RWPE1 (cell line): ENCODE data around the gene TEX19.

Source experiments
- CTCF ChIA-PET: fragments of 350-600 bp; sonication (Branson Sonifier 250); formaldehyde crosslinking; extraction: SDS; loops from one replicate; lab custom pipeline; 2021; lab: Yijun Ruan, JAX
- POLR2A ChIA-PET: fragments of 400-600 bp; formaldehyde crosslinking; extraction: SDS; loops from one replicate; lab custom pipeline; 2020; ENCODE audit warnings: antibody characterized with exemption; ENCODE audit not compliant: low non-redundant PET; lab: Yijun Ruan, JAX
- DNase-seq: peaks from one replicate; pipeline ENCODE4 v3.0.0; 2012; ENCODE audit warnings: low spot score
- H3K27ac ChIP-seq: fragments of 450-650 bp; 2 replicates; pipeline ENCODE4 v1.5.1; 2017
- TF ChIP-seq, protein P1 (sequence below): fragments of 450-650 bp; conservative IDR thresholded peaks from 2 replicates; pipeline ENCODE4 v1.5.1; 2017; ENCODE audit warnings: low read depth, mild to moderate bottlenecking

Gene TEX19

DNA sequence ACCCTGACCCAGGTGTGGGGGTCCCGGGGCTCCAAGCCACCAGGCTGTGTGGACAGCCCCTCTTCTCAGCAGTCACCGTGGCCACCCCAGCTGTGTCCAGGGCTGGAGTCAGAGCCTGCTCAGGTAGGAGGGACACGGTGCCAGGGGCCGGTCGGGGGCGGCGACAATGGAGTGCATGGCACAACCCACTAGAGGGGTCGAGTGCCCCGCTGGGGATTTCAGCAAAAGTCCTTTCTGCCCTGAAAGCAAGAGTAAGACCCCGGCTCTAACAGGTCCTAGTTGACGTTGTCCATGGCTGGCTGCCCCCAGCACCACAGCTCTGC lies 23.8 kb downstream of the TEX19 start:
- DNase-seq, result no peak
- ChIA-PET CTCF (no interaction called here), POLR2A (no interaction called here)
- TF ChIP-seq, protein P1, sequence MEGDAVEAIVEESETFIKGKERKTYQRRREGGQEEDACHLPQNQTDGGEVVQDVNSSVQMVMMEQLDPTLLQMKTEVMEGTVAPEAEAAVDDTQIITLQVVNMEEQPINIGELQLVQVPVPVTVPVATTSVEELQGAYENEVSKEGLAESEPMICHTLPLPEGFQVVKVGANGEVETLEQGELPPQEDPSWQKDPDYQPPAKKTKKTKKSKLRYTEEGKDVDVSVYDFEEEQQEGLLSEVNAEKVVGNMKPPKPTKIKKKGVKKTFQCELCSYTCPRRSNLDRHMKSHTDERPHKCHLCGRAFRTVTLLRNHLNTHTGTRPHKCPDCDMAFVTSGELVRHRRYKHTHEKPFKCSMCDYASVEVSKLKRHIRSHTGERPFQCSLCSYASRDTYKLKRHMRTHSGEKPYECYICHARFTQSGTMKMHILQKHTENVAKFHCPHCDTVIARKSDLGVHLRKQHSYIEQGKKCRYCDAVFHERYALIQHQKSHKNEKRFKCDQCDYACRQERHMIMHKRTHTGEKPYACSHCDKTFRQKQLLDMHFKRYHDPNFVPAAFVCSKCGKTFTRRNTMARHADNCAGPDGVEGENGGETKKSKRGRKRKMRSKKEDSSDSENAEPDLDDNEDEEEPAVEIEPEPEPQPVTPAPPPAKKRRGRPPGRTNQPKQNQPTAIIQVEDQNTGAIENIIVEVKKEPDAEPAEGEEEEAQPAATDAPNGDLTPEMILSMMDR, result no peak
- no peak overlapping the region for H3K27ac ChIP-seq

DNA sequence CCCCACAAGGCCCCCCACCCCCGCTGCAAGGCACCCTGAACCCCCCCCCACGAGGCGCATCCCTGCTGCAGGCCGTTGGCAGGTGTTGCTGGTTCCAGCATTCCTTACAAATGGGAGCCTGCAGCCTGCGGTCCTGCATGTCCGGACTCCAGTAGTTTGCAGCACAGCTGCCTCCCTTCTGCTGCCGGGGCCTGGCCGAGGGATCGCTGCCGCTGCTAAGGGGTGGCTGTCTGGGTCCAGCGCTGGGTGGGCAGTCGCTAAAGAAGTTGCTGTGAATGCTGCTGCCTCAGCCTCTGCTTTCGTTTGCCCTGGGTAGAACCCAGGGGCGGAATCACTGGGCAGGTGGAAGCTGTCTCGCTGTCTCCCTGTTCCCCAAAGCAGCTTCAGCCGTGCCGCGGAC lies 24.4 kb downstream of the TEX19 start:
- ChIA-PET CTCF (interaction anchor here (0.5 to 1.2 kb wide), 3 partner anchors 13 to 584 kb away, joined by 3 to 4 read pairs (median 3); no protein-coding TSS in a partner anchor), POLR2A (no interaction called here)
- TF ChIP-seq, protein P1, result no peak
- no peak for DNase-seq
- H3K27ac ChIP-seq, result peak overlapping the region; percentile 74; the same call in 1 of the 2 replicates

DNA sequence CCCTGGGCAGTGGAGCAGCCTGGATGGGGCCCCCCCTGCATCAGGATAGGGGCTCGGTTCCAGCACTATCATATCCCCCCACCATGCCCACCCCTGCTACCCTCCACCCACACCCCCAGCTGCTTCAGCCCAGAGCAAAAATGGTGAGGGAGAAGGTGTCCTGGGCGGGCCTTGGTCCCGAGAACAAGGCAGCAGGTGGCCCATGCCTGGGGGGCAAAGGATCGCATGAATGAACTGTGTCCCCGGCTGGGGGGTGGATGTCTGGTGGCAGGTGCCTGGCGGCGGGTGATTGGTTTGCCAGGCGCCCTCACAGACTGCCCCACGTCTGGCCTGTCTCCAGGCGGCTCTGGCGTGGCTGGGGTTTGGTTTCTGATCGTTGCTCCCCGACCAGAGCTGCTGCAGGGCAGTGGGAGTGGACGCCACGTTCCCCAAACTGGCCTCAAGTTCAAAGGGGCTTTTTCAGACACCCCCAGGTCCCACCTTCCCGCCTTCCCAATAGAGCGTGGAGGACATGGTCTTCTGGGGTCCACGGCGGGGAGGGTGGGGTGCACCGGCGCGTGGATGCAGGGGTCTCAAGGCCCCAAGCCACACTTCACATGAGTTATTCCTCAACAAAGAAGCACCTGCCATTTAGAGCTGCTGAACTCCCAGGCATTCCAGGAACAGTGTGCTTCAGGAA lies 25.1 kb downstream of the TEX19 start:
- ChIA-PET POLR2A (no interaction called here), CTCF (interaction anchor here (0.5 to 1.2 kb wide), 8 partner anchors 11 to 583 kb away, joined by 3 to 6 read pairs (median 3); partner anchors contain the start of gene UTS2R)
- no peak for DNase-seq
- TF ChIP-seq, protein P1, result no peak
- peak overlapping the region; percentile 74 for H3K27ac ChIP-seq

DNA sequence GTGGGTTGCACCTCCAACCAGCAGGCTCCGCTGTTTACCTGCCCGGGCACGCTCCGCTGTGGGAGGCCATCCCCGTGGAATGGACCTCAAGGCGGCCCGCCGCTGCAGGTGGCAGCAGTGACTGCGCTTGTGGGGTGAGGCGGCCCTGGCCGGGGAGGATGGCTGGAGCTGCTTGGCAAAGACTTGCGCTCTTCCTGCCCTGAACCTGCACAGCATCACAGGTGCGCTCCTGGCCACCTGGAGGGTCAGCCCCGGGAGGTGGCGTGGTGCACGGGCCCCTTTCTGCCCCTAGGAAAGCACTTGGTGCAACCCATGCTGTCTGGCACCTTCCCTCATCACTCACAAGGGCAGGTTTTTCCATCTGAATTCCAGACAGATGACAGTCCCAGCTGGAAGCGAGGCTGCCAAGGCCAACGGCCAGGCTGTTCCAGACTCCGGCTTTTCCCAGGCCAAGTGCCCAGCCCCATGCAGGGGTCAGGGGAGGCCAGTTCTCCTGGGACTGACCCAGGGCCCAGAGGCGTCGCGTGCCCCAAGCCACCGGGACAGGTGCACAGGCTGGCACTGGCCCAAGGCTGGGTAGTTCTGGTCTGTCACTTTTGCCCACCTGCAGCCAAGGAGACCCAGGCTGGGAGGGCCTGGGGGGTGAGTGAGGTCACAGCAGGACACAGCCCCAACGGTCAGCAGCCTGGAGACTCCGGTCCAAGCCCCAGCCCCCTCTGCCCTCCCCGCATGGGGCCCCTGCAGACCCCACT lies 25.9 kb downstream of the TEX19 start:
- peak overlapping the region; percentile 74 for H3K27ac ChIP-seq
- ChIA-PET POLR2A (no interaction called here), CTCF (interaction anchor here (0.6 to 1.2 kb wide), 9 partner anchors 9 to 369 kb away, joined by 3 to 6 read pairs (median 3); partner anchors contain the start of gene UTS2R)
- DNase-seq, result peak; percentile 92
- TF ChIP-seq, protein P1, result peak; percentile 70

DNA sequence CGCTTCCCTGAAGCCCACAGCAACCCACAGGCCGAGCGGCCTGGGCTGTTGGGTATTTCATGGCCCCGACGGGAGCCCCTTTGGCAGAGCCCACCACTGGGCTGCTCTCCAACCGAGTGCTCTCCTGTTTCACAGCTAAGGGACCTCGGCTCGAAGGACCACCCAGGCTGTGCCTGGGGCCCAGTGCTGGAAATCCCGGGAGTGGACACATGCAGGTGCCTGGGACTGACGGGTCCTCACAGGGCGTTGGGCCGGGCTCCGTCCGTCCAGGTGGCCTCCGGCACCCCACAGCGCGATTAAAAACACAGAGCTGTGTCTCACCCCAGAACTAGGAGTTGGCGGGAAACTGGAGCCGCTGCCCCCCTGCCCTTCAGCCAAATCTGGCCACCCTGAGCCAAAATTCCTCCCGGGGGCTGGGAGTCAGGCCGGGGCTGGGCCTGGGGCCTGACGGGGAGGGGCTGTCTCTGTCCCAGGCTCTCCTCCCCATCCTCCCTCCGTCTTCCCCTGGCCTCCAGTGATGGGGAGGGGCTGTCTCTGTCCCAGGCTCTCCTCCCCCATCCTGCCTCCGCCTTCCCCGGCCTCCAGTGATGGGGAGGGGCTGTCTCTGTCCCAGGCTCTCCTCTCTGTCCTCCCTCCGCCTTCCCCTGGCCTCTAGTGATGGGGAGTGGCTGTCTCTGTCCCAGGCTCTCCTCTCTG lies 26.7 kb downstream of the TEX19 start:
- TF ChIP-seq, protein P1, result no peak
- POLR2A ChIA-PET, result no interaction called here
- H3K27ac ChIP-seq, result peak overlapping the region; percentile 74
- DNase-seq, result no peak
- CTCF ChIA-PET, result interaction anchor here (0.7 to 0.8 kb wide), 3 partner anchors 9 to 205 kb away, joined by 4 to 5 read pairs (median 4); no protein-coding TSS in a partner anchor

DNA sequence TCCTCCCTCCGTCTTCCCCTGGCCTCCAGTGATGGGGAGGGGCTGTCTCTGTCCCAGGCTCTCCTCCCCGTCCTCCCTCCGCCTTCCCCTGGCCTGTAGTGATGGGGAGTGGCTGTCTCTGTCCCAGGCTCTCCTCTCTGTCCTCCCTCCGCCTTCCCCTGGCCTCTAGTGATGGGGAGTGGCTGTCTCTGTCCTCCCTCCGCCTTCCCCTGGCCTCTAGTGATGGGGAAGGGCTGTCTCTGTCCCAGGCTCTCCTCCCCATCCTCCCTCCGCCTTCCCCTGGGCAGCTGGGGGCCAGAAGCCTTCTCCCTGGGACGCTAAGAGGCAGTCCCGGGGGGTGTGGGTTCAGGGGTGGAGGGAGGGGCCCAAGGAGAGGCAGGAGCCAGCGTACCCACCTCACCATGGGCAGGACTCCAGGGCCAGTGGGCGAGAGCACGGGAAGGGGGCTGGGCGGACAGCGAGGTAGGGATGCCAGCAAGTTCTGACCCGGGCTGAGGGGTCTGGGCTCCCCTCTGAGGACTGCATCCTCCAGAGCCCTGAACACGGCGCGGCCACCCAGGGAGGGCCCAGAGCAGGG lies 27.3 kb downstream of the TEX19 start:
- TF ChIP-seq, protein P1, result no peak
- DNase-seq, result no peak
- no peak overlapping the region for H3K27ac ChIP-seq
- CTCF ChIA-PET, result no interaction called here
- POLR2A ChIA-PET, result no interaction called here
